ENCODE results near the gene MSX1. TPM values are rescaled to one million over a fixed set of nuclear protein-coding genes. Genes with fewer than 3 reads are reported as not detected.

MSX1 gene
- polyA plus RNA-seq, 5 donors = 1.1 to 2.2 (median 1.5) TPM

DNA sequence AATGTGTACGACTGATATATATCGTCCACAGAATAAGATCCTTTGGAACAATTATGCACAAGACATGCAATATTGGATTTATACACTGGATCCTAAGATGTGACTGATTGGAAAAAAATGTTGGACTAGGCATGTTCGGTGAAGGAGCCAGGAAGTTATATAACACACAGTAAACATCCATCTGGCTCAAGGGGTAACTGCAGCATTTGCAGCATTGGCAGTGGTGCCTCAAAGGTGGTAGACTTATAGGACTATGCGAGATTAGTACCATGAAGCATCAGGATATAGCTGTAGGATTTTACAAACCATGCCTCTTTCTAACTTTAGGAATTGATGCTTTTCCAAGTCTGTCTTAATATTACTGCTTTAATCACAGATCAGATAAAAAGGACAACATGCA, 34.3 kb downstream of the MSX1 start:
- no peak for DNase-seq

- no peak for DNase-seq
Measured at GRCh38 chr4:4899202-4899925, 39.9 kb downstream of the MSX1 start.

GRCh38 chr4:4901877-4902276, 42.4 kb downstream of the MSX1 start:
- no peak for DNase-seq

DNA sequence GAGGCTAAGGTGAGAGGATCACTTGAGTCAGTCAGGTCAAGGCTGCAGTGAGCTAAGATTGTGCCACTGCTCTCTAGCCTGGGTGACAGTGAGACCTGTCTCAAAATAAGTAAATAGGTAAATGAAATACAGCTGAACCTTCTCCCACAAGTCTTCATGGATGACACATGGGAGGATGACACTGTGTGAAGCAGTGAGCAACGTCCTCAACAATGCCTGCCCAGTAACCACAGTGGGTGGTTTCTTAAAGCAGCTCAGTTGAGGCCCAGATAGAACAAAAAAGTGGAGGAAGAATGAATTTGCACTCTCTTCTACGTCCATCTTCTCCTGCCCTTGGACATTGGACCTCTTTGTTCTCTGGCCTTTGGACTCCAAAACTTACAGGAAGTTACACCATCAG, 52.7 kb downstream of the MSX1 start:
- DNase-seq = no peak

DNA sequence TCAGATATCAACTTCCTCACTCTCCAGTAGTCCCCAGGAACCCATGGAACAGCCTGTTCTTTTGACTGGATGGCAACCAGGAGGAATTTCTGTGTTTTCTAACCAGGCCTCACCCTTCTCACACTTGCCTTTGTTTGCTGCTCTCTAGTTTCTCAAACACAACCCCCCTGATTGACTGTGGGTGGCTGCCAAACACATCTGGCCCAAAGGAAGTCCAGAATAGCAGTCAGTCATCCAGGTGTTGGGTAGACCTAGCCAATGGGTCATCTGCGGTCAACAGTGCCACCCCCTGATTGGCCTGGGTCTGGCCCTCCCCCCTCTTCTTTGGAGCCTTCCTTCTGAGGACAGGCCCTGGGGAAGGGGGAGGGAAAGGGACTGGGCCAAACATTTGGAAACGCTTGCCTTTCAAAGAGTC, 53.7 kb downstream of the MSX1 start:
- DNase-seq = no peak

Other genes starting within 250 kb of the MSX1 start
- gene CYTL1, start 159.8 kb downstream of the MSX1 start, polyA plus RNA-seq (ENCODE audit: insufficient read depth in 1 of 5, insufficient read length in 5 of 5, low replicate concordance in 1 of 5) = 10 to 100 TPM; 19.7 to 56.9 (median 33.5) TPM
- 1 to 10 TPM; 3.0 to 4.7 (median 3.8) TPM for gene STK32B, start 191.8 kb downstream of the MSX1 start, polyA plus RNA-seq (ENCODE audit: insufficient read depth in 1 of 5, insufficient read length in 5 of 5, low replicate concordance in 1 of 5)

All from right lung (tissue), 5 donors.